Measurements from ENCODE around the gene RP2. TPM values are rescaled to one million over a fixed set of nuclear protein-coding genes. Genes with fewer than 3 reads are reported as not detected.

Gene RP2
- 10 to 100 TPM; 13.3 to 15.0 (median 14.7) TPM for polyA plus RNA-seq (ENCODE audit: insufficient read length in 3 of 3)
- long read RNA-seq, donor 1, partial matches to known transcripts: 0 of 2 reads
- long read RNA-seq, donor 1, other reads (novel, unspliced or antisense): 0 of 2 reads
- long read RNA-seq, donor 2, partial matches to known transcripts: 10 of 12 reads
- long read RNA-seq, donor 2, other reads (novel, unspliced or antisense): 0 of 12 reads
- long read RNA-seq, donor 3, transcript RP2-201 (5 exons, 3,803 nt): major isoform, 5 of 5 reads
- long read RNA-seq, donor 3, partial matches to known transcripts: 0 of 5 reads
- long read RNA-seq, donor 3, other reads (novel, unspliced or antisense): 0 of 5 reads
- long read RNA-seq, donor 4, partial matches to known transcripts: 0 of 2 reads
- long read RNA-seq, donor 4, other reads (novel, unspliced or antisense): 0 of 2 reads
- long read RNA-seq, donor 5, partial matches to known transcripts: 16 of 20 reads
- long read RNA-seq, donor 5, other reads (novel, unspliced or antisense): 0 of 20 reads
- long read RNA-seq, donor 6, partial matches to known transcripts: 0 of 3 reads
- long read RNA-seq, donor 6, other reads (novel, unspliced or antisense): 0 of 3 reads
- long read RNA-seq, donor 7, partial matches to known transcripts: 0 of 4 reads
- long read RNA-seq, donor 7, other reads (novel, unspliced or antisense): 0 of 4 reads
- long read RNA-seq, donor 8, transcript RP2-201 (5 exons, 3,803 nt): major isoform, 10 of 10 reads
- long read RNA-seq, donor 8, partial matches to known transcripts: 0 of 10 reads
- long read RNA-seq, donor 8, other reads (novel, unspliced or antisense): 0 of 10 reads
- long read RNA-seq, donor 9: 0 reads
- long read RNA-seq, donor 10, partial matches to known transcripts: 0 of 1 reads
- long read RNA-seq, donor 10, other reads (novel, unspliced or antisense): 0 of 1 reads
- long read RNA-seq, donor 11, partial matches to known transcripts: 0 of 4 reads
- long read RNA-seq, donor 11, other reads (novel, unspliced or antisense): 0 of 4 reads
- long read RNA-seq, donor 12, partial matches to known transcripts: 0 of 4 reads
- long read RNA-seq, donor 12, other reads (novel, unspliced or antisense): 0 of 4 reads
- long read RNA-seq, donor 13, transcript RP2-201 (5 exons, 3,803 nt): major isoform, 7 of 7 reads
- long read RNA-seq, donor 13, partial matches to known transcripts: 0 of 7 reads
- long read RNA-seq, donor 13, other reads (novel, unspliced or antisense): 0 of 7 reads
- long read RNA-seq, donor 14, transcript RP2-201 (5 exons, 3,803 nt): major isoform, 5 of 17 reads
- long read RNA-seq, donor 14, partial matches to known transcripts: 12 of 17 reads
- long read RNA-seq, donor 14, other reads (novel, unspliced or antisense): 0 of 17 reads
- long read RNA-seq, donor 15: 0 reads
- long read RNA-seq, donor 16, transcript RP2-201 (5 exons, 3,803 nt): major isoform, 8 of 36 reads
- long read RNA-seq, donor 16, partial matches to known transcripts: 28 of 36 reads
- long read RNA-seq, donor 16, other reads (novel, unspliced or antisense): 0 of 36 reads

GRCh38 chrX:46836701-46837557 lies at the start of gene RP2:
Gene RP2, plus strand, starts transcription at chrX:46837043. Its CDS starts 58 bp downstream, at chrX:46837101.
- DNase-seq (ENCODE audit: extremely low read depth in 1 of 11, low read depth in 9 of 11, low spot score in 4 of 11): peak; percentile 64 to 91 (median 83)

GRCh38 chrX:46788902-46789301 lies 47.9 kb upstream of the RP2 start:
- no peak for DNase-seq (ENCODE audit: extremely low read depth in 1 of 11, low read depth in 9 of 11, low spot score in 4 of 11)

GRCh38 chrX:46791927-46792809 lies 44.7 kb upstream of the RP2 start:
- DNase-seq (ENCODE audit: extremely low read depth in 1 of 11, low read depth in 9 of 11, low spot score in 4 of 11): peak in 3 of 11 donors; percentile 0 to 15 (median 8)

GRCh38 chrX:46792810-46793188 lies 44.0 kb upstream of the RP2 start:
- DNase-seq (ENCODE audit: extremely low read depth in 1 of 11, low read depth in 9 of 11, low spot score in 4 of 11): no peak

- DNase-seq (ENCODE audit: extremely low read depth in 1 of 11, low read depth in 9 of 11, low spot score in 4 of 11): no peak
These were observed 43.3 kb upstream of the RP2 start for GRCh38 chrX:46793386-46794143.

- peak in 9 of 11 donors; percentile 2 to 35 (median 18) for DNase-seq (ENCODE audit: extremely low read depth in 1 of 11, low read depth in 9 of 11, low spot score in 4 of 11)
These were observed 40.2 kb upstream of the RP2 start for GRCh38 chrX:46796574-46797191.

GRCh38 chrX:46803140-46803539 lies 33.7 kb upstream of the RP2 start:
- no peak for DNase-seq (ENCODE audit: extremely low read depth in 1 of 11, low read depth in 9 of 11, low spot score in 4 of 11)

GRCh38 chrX:46805270-46805669 lies 31.6 kb upstream of the RP2 start:
- no peak for DNase-seq (ENCODE audit: extremely low read depth in 1 of 11, low read depth in 9 of 11, low spot score in 4 of 11)

GRCh38 chrX:46811121-46811520 lies 25.7 kb upstream of the RP2 start:
- DNase-seq (ENCODE audit: extremely low read depth in 1 of 11, low read depth in 9 of 11, low spot score in 4 of 11): no peak

- no peak for DNase-seq (ENCODE audit: extremely low read depth in 1 of 11, low read depth in 9 of 11, low spot score in 4 of 11)
These were observed 24.4 kb upstream of the RP2 start for GRCh38 chrX:46812445-46812844.

GRCh38 chrX:46814966-46815365 lies 21.9 kb upstream of the RP2 start:
- no peak for DNase-seq (ENCODE audit: extremely low read depth in 1 of 11, low read depth in 9 of 11, low spot score in 4 of 11)

- DNase-seq (ENCODE audit: extremely low read depth in 1 of 11, low read depth in 9 of 11, low spot score in 4 of 11): no peak
These were observed 17.7 kb upstream of the RP2 start for GRCh38 chrX:46819136-46819535.

- DNase-seq (ENCODE audit: extremely low read depth in 1 of 11, low read depth in 9 of 11, low spot score in 4 of 11): no peak
These were observed 16.3 kb upstream of the RP2 start for GRCh38 chrX:46820391-46821100.

GRCh38 chrX:46823481-46823880 lies 13.4 kb upstream of the RP2 start:
- DNase-seq (ENCODE audit: extremely low read depth in 1 of 11, low read depth in 9 of 11, low spot score in 4 of 11): no peak

GRCh38 chrX:46831765-46832327 lies 5.0 kb upstream of the RP2 start:
- DNase-seq (ENCODE audit: extremely low read depth in 1 of 11, low read depth in 9 of 11, low spot score in 4 of 11): no peak
